Testis (tissue), 3 donors: ENCODE measurements around the gene ATP5F1D. TPM values are rescaled to one million over a fixed set of nuclear protein-coding genes. Genes with fewer than 3 reads are reported as not detected.

Experiments used
- DNase-seq: peaks from one replicate; pipeline ENCODE4 v3.0.0-alpha.2; 2019
- H3K27ac ChIP-seq, 2 donors: fragments of 200-600 bp; sonication (generic); one replicate each; pipeline ENCODE4 v1.5.1; 2019
- H3K27me3 ChIP-seq: fragments of 200-600 bp; sonication (generic); one replicate; pipeline ENCODE4 v1.5.1; 2019
- H3K36me3 ChIP-seq: fragments of 200-600 bp; sonication (generic); one replicate; pipeline ENCODE4 v1.5.1; 2017; ENCODE audit warnings: low read depth; ENCODE audit errors: missing control alignments
- H3K4me1 ChIP-seq: fragments of 200-600 bp; sonication (generic); one replicate; pipeline ENCODE4 v1.5.1; 2019
- H3K4me3 ChIP-seq, 2 donors: fragments of 200-600 bp; sonication (generic); one replicate each; pipeline ENCODE4 v1.5.1; 2017 to 2019
- H3K9me3 ChIP-seq: fragments of 200-600 bp; sonication (generic); one replicate; pipeline ENCODE4 v1.5.1; 2017
- POLR2A ChIP-seq: fragments of 450-650 bp; IDR thresholded peaks from one replicate; pipeline ENCODE4 v1.6.1; 2017; ENCODE audit warnings: antibody characterized with exemption, mild to moderate bottlenecking, moderate library complexity
- WGBS, 2 donors: methylation state at CpG; one replicate each; pipeline ENCODE4 v1.1.5; 2018; 5-methylcytosine and 5-hydroxymethylcytosine counted together
- intact Hi-C: fragments of 100-400 bp; cut with DNase I; formaldehyde crosslinking; loops from one replicate; pipeline ENCODE4 v1.15.1; 2023; ENCODE audit warnings: low total_unique reads
- polyA plus RNA-seq: library from polyadenylated mRNA; stranded (reverse); fragments of 350-450 nt; fragmentation: Illumina TruSeq; extraction: RNeasy Lipid Tissue Mini Kit (QIAGEN cat#74804); gene quantifications from one replicate; pipeline ENCODE4 v1.2.3, GENCODE V29; 2014; ENCODE audit warnings: low read depth, low replicate concordance; ENCODE audit not compliant: insufficient read depth
- total RNA-seq, 2 donors: library from RNA; depleted of rRNA; stranded (reverse); fragments of >200 nt; gene quantifications; one replicate each; pipeline ENCODE4 v1.2.3, GENCODE V29; 2016
- TF ChIP-seq, protein P1 (sequence below), 3 experiments: fragments of 450-650 bp in 2 of 3; fragments of 200-600 bp in 1 of 3; sonication (generic) in 1 of 3; IDR thresholded peaks; one replicate each; pipeline ENCODE4 v1.5.1; 2016 to 2019; ENCODE audit warnings: antibody characterized with exemption in 3 of 3, mild to moderate bottlenecking in 2 of 3, moderate library complexity in 1 of 3

The ATP5F1D gene
- total and polyA plus RNA-seq, 3 donors from 2014 or later = 94.5 to 166 (median 104) TPM

DNA sequence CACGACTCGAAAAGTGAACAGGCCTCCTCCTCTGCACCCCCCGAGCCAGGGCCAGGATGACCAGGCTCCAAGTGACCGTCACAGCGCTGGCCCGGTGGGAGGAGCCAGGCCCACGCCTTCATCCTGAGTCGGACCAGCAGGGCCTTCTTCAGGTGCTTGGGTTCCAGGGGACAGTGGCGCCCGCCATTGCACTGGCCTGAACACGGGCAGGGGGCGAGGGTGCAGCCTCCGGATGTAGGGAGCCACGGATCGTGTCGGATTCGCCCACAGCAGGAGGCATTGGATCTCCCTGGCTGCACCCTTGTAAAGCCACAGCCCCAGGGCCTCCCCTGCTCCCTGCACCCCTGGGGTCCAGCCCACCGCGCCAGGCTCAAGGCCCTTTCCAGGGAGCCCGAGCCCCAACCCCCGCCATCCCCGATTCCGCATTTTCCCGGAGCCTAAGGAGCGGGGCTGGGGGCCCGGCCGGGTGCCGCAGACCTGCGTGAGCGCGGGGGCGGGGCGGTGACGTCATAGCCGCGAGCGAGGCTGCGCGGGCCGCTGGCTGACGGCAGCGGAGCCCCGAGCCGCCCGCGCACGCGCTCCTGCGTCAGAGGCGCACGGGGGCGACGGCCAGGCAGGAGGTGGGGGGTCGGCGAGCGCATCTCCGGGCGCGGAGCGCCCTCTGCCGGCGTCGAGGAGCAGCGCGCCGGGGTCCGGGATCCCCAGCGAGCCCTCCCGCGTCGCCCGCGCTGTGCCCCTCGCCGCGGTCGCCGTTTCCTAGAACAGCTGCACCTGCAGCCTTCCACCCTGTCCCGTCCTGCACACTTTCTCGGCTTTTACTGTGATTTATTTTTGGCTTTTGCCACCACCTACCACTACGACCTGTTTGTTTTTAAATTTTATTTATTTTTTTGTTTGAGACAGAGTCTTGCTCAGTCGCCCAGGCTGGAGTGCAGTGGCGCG is 1.5 kb upstream of the ATP5F1D start:
- Histone ChIP-seq H3K36me3 (no peaks in the 10 kb centered on the region), H3K27ac (peak overlapping the region; percentile 92 to 95), H3K4me1 (peaks cover 60% of the 10 kb centered on the region), H3K4me3 (peak overlapping the region; percentile 21 to 36), H3K9me3 (no peaks in the 10 kb centered on the region), H3K27me3 (no peaks in the 10 kb centered on the region)
- peak; percentile 92 for DNase-seq
- 3 to 10% methylated on average over 16 to 83 of the region's 84 CpGs for WGBS, 2 donors
- intact Hi-C loops = no loop called here
- TF ChIP-seq, protein P1, sequence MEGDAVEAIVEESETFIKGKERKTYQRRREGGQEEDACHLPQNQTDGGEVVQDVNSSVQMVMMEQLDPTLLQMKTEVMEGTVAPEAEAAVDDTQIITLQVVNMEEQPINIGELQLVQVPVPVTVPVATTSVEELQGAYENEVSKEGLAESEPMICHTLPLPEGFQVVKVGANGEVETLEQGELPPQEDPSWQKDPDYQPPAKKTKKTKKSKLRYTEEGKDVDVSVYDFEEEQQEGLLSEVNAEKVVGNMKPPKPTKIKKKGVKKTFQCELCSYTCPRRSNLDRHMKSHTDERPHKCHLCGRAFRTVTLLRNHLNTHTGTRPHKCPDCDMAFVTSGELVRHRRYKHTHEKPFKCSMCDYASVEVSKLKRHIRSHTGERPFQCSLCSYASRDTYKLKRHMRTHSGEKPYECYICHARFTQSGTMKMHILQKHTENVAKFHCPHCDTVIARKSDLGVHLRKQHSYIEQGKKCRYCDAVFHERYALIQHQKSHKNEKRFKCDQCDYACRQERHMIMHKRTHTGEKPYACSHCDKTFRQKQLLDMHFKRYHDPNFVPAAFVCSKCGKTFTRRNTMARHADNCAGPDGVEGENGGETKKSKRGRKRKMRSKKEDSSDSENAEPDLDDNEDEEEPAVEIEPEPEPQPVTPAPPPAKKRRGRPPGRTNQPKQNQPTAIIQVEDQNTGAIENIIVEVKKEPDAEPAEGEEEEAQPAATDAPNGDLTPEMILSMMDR (IDR thresholded peaks at IDR 0.05) = peak; percentile 92 to 99 (median 99)
- TF ChIP-seq POLR2A = no peak

DNA sequence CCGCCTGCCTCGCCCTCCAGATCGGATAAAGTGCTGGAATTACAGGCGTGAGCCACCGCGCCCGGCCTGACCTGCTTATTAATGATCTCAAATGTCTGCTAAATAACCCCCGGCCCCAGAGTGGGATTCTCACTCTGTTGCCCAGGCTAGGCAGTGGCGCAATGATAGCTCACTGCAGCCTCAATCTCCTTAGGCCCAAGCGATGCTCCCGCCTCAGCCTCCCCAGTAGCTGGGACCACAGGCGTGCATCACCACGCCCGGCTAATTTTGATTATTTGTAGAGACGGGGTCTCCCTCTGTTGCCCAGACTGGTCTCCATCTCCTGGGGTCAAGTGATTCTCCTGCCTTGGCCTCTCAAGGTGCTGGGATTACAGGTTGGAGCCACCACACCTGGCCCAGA is 626 bp upstream of the ATP5F1D start:
- DNase-seq = no peak
- Histone ChIP-seq H3K4me1 (peaks cover 69% of the 10 kb centered on the region), H3K36me3 (no peaks in the 10 kb centered on the region)

DNA sequence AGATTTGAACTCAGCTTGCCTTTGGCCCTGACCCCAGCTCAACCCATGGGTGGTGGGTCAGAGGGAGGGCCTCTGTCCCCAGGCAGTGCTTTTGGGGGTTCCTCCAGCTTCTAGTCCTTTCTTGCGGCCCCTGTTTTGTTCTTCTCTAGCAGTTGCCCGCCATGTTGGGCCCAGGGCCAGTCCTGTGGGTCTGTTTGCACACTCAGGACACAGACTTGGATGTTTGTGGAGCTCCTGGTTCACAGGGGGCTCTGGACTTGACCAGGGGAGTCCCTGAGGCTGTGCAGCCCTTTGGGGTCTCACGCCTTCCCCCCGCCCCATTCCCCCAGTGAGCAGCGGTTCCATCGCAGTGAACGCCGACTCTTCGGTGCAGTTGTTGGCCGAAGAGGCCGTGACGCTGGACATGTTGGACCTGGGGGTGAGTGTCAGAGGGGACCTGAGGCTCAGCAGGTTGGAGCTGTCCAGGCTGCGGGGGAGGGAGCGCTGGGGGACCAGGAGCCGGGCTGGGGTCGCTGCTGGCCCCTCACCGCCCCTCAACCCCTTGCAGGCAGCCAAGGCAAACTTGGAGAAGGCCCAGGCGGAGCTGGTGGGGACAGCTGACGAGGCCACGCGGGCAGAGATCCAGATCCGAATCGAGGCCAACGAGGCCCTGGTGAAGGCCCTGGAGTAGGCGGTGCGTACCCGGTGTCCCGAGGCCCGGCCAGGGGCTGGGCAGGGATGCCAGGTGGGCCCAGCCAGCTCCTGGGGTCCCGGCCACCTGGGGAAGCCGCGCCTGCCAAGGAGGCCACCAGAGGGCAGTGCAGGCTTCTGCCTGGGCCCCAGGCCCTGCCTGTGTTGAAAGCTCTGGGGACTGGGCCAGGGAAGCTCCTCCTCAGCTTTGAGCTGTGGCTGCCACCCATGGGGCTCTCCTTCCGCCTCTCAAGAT is 2.5 kb downstream of the ATP5F1D start:
- Histone ChIP-seq H3K27ac (peak overlapping the region; percentile 79 to 99), H3K9me3 (no peaks in the 10 kb centered on the region), H3K36me3 (no peaks in the 10 kb centered on the region), H3K4me3 (no peak overlapping the region), H3K27me3 (no peaks in the 10 kb centered on the region), H3K4me1 (peaks cover 71% of the 10 kb centered on the region)
- intact Hi-C loops = no loop called here
- 46 to 77% methylated on average over 10 to 33 of the region's 33 CpGs for WGBS, 2 donors
- no peak for TF ChIP-seq POLR2A
- TF ChIP-seq, protein P1 (IDR thresholded peaks at IDR 0.05) = peak; percentile 93 to 98 (median 95)
- peak; percentile 90 for DNase-seq

More for the DNA sequence above, 626 bp upstream of the ATP5F1D start:
- H3K27me3 ChIP-seq = no peaks in the 10 kb centered on the region
- TF ChIP-seq, protein P1 (IDR thresholded peaks at IDR 0.05) = no peak
- TF ChIP-seq POLR2A = no peak
- H3K9me3 ChIP-seq = no peaks in the 10 kb centered on the region
- peak overlapping the region; percentile 90 to 97 for H3K27ac ChIP-seq
- peak overlapping the region in 1 of 2 donors; percentile 88 for H3K4me3 ChIP-seq
- intact Hi-C loops = no loop called here
- WGBS, 2 donors = 52 to 58% methylated on average over 10 to 15 of the region's 15 CpGs

DNA sequence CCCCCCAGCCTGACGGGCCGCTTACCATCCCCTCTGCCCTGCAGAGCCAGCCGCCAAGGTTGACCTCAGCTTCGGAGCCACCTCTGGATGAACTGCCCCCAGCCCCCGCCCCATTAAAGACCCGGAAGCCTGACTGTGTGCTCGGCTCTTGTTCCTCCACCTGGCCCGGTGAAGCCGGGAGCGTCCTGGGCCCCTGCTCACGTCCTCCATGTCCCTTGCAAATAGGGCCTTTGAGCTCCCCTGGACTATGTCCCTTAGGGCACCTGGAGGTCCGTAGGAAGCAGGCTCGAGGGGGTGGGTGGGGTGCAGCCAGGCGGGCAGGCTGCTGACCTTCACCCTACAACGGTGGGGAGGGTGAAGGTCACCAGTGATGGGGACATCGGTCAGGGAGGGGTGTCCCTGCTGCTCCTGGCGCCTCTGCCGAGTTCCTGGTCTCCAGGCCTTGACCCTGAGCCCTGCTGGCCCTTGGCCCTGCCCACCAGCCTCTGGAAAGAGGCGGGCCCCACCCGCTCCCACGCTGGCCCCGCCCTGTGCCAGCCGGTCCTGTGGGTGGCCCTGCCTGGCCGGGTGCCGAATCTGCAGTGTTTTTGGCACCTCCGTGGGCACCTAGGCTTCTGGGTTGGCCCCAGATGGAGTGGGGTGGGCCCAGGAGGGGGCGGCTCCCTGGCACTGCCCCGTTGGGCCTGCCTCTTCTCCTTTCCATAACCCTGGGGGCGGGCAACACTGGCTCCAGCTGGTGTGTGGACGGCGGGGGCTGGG is 3.3 kb downstream of the ATP5F1D start:
- Histone ChIP-seq H3K4me1 (peaks cover 68% of the 10 kb centered on the region), H3K4me3 (no peak overlapping the region)

More for the DNA sequence above, 3.3 kb downstream of the ATP5F1D start:
- no peaks in the 10 kb centered on the region for H3K27me3 ChIP-seq
- H3K27ac ChIP-seq = peak overlapping the region; percentile 79 to 99
- TF ChIP-seq, protein P1 (IDR thresholded peaks at IDR 0.05) = no peak
- TF ChIP-seq POLR2A = no peak
- WGBS, 2 donors = 36 to 46% methylated on average over 12 to 28 of the region's 31 CpGs
- no peaks in the 10 kb centered on the region for H3K9me3 ChIP-seq
- peak; percentile 67 for DNase-seq
- intact Hi-C loops = no loop called here
- H3K36me3 ChIP-seq = no peaks in the 10 kb centered on the region
